ENCODE data around the gene SMG6. TPM values are rescaled to one million over a fixed set of nuclear protein-coding genes. Genes with fewer than 3 reads are reported as not detected.
"Not testable (repeated sequence)": the region's sequence is repeated elsewhere in the genome, so short reads cannot be mapped to it uniquely, and the experiment has no call there.

SMG6 gene
- total and polyA plus RNA-seq, 4 donors, result 16.2 to 67.3 (median 31.4) TPM

DNA sequence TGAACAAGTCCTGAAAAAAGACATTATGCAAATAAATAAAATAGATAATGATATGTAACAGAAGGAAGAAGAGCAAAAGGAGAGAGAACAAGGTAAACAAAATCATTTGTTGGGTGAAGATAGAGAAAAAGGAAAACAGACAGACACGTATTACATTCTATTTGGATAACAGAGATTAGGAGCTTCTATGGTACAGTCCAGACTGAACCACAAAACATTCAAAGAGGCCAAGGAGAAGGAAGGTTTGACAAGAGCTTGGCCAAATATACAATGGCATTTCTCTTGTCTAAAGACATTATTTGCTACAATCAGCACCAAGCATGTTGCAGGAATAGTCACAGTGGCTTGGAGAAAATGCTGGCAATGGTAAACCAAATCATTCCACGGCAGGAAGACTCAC is 29.2 kb downstream of the SMG6 start:
- no peak overlapping the region for H3K4me3 ChIP-seq (ENCODE audit: low read length in 2 of 2)
- intact Hi-C loops (cut with DNase I), result no loop called here
- WGBS, 2 donors, result 45 to 63% methylated on average over 2 of the region's 2 CpGs
- ATAC-seq (ENCODE audit: low FRiP score) (no peak), DNase-seq (no peak)
- H3K9me3 ChIP-seq (ENCODE audit: control insufficient read depth, low read length), result no peaks in the 10 kb centered on the region
- H3K27ac ChIP-seq (ENCODE audit: low read depth in 1 of 2, low read length in 2 of 2), result no peak overlapping the region
- peaks cover 0 to 3% of the 10 kb centered on the region in 2 donors for H3K4me1 ChIP-seq (ENCODE audit: control insufficient read depth in 1 of 2, insufficient read depth in 2 of 2, low read length in 2 of 2)
- no peaks in the 10 kb centered on the region for H3K27me3 ChIP-seq (ENCODE audit: control insufficient read depth in 1 of 2, insufficient read depth in 2 of 2, low read length in 1 of 2)
- peaks cover 1 to 7% of the 10 kb centered on the region in 2 donors for H3K36me3 ChIP-seq (ENCODE audit: control insufficient read depth in 1 of 2, insufficient read depth in 2 of 2, low read length in 1 of 2)

DNA sequence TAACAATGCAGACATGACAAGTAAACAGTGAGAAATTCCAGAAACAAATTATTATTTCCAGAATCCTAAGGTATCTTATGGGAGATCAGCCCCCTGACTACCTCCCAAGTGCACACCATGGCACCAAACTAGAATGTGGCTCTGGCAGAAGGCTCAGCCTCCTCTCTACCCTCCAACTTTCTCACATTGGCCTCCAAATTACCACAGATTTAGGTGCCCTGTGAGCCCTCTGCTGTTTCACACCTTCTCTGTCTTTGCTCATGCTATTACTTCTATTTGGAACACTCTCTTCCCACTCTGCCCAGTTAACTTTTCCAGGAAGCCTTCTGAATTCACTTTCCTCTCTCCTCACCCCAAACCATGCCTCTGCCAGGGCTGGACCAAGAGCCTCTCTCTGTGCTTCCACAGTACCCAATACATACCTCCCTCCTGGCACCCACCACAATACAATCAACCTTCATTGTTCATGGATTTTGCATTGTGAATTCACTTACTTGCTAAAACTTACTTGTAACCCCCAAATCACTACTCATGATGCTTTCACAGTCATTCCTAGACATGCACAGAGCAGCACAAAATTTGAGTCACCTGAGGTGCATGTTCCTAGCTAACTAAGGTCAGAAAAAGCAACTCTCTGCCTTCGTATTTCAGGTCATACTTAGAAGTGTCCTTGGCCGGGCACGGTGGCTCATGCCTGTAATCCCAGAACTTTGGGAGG is 31.4 kb downstream of the SMG6 start:
- WGBS, 2 donors, result 94% methylated on average over 3 of the region's 3 CpGs
- Histone ChIP-seq H3K9me3 (ENCODE audit: control insufficient read depth, low read length) (no peaks in the 10 kb centered on the region), H3K27me3 (ENCODE audit: control insufficient read depth in 1 of 2, insufficient read depth in 2 of 2, low read length in 1 of 2) (no peaks in the 10 kb centered on the region), H3K4me3 (ENCODE audit: low read length in 2 of 2) (no peak overlapping the region), H3K36me3 (ENCODE audit: control insufficient read depth in 1 of 2, insufficient read depth in 2 of 2, low read length in 1 of 2) (peaks cover 1 to 5% of the 10 kb centered on the region in 2 donors), H3K27ac (ENCODE audit: low read depth in 1 of 2, low read length in 2 of 2) (peak overlapping the region in 1 of 2 donors; percentile 56), H3K4me1 (ENCODE audit: control insufficient read depth in 1 of 2, insufficient read depth in 2 of 2, low read length in 2 of 2) (peaks cover 0 to 3% of the 10 kb centered on the region in 2 donors)
- DNase-seq (no peak), ATAC-seq (ENCODE audit: low FRiP score) (no peak)
- intact Hi-C loops (cut with DNase I), result no loop called here

DNA sequence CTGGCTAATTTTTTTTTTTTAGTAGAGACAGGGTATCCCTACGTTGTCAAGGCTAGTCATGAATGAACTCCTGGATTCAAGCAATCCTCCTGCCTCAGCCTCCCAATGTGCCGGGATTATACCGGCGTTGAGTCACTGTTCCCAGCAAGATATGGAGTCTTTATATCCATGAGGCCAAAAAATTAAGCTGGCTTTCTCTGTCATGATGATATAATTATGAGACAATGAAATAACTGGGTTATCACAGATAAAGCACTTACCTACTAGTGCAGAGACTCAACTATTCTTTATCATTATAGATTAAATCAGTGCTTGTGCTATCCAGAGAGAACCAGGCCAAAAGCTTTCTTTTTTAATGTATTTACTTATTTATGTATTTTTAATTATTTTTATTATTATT is 36.2 kb downstream of the SMG6 start:
- no peak for ATAC-seq (ENCODE audit: low FRiP score)
- no peak for DNase-seq
- intact Hi-C loops (cut with DNase I), result no loop called here
- Histone ChIP-seq H3K36me3 (ENCODE audit: control insufficient read depth in 1 of 2, insufficient read depth in 2 of 2, low read length in 1 of 2) (no peaks in the 10 kb centered on the region), H3K9me3 (ENCODE audit: control insufficient read depth, low read length) (no peaks in the 10 kb centered on the region), H3K27me3 (ENCODE audit: control insufficient read depth in 1 of 2, insufficient read depth in 2 of 2, low read length in 1 of 2) (no peaks in the 10 kb centered on the region), H3K27ac (ENCODE audit: low read depth in 1 of 2, low read length in 2 of 2) (no peak overlapping the region), H3K4me1 (ENCODE audit: control insufficient read depth in 1 of 2, insufficient read depth in 2 of 2, low read length in 2 of 2) (peaks cover 6 to 9% of the 10 kb centered on the region in 2 donors), H3K4me3 (ENCODE audit: low read length in 2 of 2) (no peak overlapping the region)
- WGBS, 2 donors, result 83 to 92% methylated on average over 4 of the region's 4 CpGs

DNA sequence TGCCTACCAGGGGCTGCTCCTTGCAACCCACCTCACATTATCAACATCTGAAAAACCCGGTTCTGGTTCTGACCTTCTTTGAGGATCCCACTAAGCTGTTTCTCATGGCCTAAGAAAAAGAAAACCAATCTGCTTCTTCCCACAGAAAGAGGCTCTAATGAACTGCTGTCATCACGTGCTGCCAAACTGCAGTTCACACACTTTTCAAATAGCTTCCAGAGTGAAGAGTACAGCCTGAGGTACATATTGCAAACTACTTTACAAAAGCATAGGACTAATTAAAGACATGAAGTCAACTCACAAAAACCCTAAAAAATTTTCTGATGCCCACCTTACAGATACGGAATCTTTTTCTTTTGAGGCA is 36.7 kb downstream of the SMG6 start:
- H3K9me3 ChIP-seq (ENCODE audit: control insufficient read depth, low read length), result no peaks in the 10 kb centered on the region
- DNase-seq, result no peak
- no peak overlapping the region for H3K27ac ChIP-seq (ENCODE audit: low read depth in 1 of 2, low read length in 2 of 2)
- no peaks in the 10 kb centered on the region for H3K27me3 ChIP-seq (ENCODE audit: control insufficient read depth in 1 of 2, insufficient read depth in 2 of 2, low read length in 1 of 2)
- ATAC-seq (ENCODE audit: low FRiP score), result no peak
- WGBS, 2 donors, result 64 to 70% methylated on average over 3 of the region's 3 CpGs
- intact Hi-C loops (cut with DNase I), result no loop called here
- no peaks in the 10 kb centered on the region for H3K36me3 ChIP-seq (ENCODE audit: control insufficient read depth in 1 of 2, insufficient read depth in 2 of 2, low read length in 1 of 2)
- H3K4me1 ChIP-seq (ENCODE audit: control insufficient read depth in 1 of 2, insufficient read depth in 2 of 2, low read length in 2 of 2), result peaks cover 7 to 8% of the 10 kb centered on the region in 2 donors
- no peak overlapping the region for H3K4me3 ChIP-seq (ENCODE audit: low read length in 2 of 2)

DNA sequence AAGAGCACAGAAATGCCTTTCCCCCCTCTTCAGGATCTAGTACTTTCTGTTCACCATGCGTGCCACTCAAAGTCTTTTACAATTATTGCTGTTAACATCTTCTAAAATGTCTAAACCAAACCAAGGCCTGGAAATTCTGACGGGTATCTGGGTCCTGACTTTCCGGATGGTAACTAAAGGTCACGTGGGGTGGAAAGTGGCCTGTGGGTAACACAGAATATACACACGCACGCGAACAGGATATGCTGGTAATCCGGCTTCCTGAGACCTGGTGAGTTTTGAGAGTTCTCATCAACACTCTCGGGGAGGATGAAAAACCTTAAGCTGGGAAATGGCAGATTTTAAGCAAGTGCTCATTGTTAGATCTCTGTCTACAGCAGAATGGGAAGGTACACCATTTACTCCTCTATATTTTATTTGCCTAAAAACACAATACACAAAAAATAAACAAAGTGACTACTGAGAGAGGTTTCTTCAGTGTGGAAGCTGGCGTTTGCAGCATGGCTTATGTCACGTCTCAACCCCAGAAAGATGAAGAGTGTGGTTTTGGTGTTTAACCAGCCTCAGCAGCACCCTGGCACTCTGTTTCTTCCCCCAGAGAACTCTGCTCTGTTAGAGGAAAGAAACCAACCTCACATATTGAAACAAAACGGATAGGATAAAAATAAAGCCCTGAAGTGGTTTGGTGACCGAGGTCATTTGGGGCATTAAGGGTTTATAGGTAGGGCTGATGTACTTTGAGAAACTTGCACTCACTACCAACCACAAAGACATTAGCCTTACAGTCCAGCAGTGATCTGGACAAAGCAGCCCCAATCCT is 37.3 kb downstream of the SMG6 start:
- WGBS, 2 donors, result 90 to 92% methylated on average over 13 of the region's 13 CpGs
- Histone ChIP-seq H3K9me3 (ENCODE audit: control insufficient read depth, low read length) (no peaks in the 10 kb centered on the region), H3K4me1 (ENCODE audit: control insufficient read depth in 1 of 2, insufficient read depth in 2 of 2, low read length in 2 of 2) (peaks cover 6 to 8% of the 10 kb centered on the region in 2 donors), H3K4me3 (ENCODE audit: low read length in 2 of 2) (no peak overlapping the region), H3K27me3 (ENCODE audit: control insufficient read depth in 1 of 2, insufficient read depth in 2 of 2, low read length in 1 of 2) (no peaks in the 10 kb centered on the region), H3K27ac (ENCODE audit: low read depth in 1 of 2, low read length in 2 of 2) (no peak overlapping the region), H3K36me3 (ENCODE audit: control insufficient read depth in 1 of 2, insufficient read depth in 2 of 2, low read length in 1 of 2) (no peaks in the 10 kb centered on the region)
- no peak for ATAC-seq (ENCODE audit: low FRiP score)
- DNase-seq, result no peak
- intact Hi-C loops (cut with DNase I), result no loop called here

DNA sequence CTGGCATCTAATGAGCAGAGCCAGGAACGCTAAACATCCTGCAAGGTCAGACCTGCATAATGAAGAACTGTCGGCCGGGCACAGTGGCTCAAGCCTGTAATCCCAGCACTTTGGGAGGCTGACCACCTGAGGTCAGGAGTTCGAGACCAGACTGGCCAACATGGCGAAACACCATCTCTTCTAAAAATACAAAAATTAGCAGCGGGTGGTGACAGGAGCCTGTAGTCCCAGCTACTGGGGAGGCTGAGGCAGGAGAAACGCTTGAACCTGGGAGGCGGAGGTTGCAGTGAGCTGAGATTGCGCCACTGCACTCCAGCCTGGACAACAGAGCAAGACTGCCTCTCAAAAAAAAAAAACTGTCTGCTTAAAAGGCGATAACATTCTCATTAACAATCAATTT is 38.4 kb downstream of the SMG6 start:
- H3K36me3 ChIP-seq (ENCODE audit: control insufficient read depth in 1 of 2, insufficient read depth in 2 of 2, low read length in 1 of 2); ATAC-seq (ENCODE audit: low FRiP score); H3K4me1 ChIP-seq (ENCODE audit: control insufficient read depth in 1 of 2, insufficient read depth in 2 of 2, low read length in 2 of 2); H3K4me3 ChIP-seq (ENCODE audit: low read length in 2 of 2); intact Hi-C loops (cut with DNase I); H3K27me3 ChIP-seq (ENCODE audit: control insufficient read depth in 1 of 2, insufficient read depth in 2 of 2, low read length in 1 of 2); DNase-seq; H3K9me3 ChIP-seq (ENCODE audit: control insufficient read depth, low read length); H3K27ac ChIP-seq (ENCODE audit: low read depth in 1 of 2, low read length in 2 of 2): not testable (repeated sequence)
- 97 to 98% methylated on average over 10 of the region's 10 CpGs for WGBS, 2 donors

DNA sequence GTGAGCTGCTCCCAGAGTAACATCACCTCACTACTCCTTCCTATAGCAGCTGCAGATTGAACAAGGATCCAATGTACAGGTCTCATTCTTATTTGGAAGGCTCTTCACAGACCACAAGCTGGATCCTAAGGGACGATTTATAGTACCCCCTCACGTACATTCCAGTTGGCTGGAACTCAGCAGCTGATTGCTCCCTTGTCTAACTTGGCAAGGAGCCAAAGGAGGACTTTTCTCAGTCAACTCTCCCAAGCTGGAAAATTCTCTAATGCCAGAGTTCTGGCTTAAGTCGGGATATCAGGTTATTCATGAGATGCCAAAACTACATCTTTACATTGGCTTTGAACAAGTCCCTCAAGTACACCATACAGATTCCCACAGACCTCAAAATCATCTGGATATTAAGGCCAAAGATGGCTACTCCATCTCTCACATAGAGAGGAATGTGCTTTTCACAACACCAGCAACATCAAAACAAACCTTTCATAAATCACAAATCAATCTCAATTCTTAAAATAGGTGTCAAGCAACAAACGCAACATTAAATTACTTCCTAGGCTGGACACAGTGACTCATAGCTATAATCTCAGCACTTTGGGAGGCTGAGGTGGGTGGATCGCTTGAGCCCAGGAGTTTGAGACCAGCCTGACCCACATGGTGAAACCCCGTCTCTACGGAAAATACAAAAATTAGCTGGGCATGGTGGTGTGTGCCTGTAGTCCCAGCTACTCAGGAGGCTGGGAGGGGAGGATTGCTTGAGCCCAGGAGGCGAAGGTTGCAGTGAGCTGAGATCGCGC is 39.3 kb downstream of the SMG6 start:
- Histone ChIP-seq H3K9me3 (ENCODE audit: control insufficient read depth, low read length) (no peaks in the 10 kb centered on the region), H3K27ac (ENCODE audit: low read depth in 1 of 2, low read length in 2 of 2) (peak overlapping the region in 1 of 2 donors; percentile 19), H3K4me3 (ENCODE audit: low read length in 2 of 2) (no peak overlapping the region), H3K27me3 (ENCODE audit: control insufficient read depth in 1 of 2, insufficient read depth in 2 of 2, low read length in 1 of 2) (no peaks in the 10 kb centered on the region), H3K36me3 (ENCODE audit: control insufficient read depth in 1 of 2, insufficient read depth in 2 of 2, low read length in 1 of 2) (no peaks in the 10 kb centered on the region), H3K4me1 (ENCODE audit: control insufficient read depth in 1 of 2, insufficient read depth in 2 of 2, low read length in 2 of 2) (peaks cover 6 to 8% of the 10 kb centered on the region in 2 donors)
- ATAC-seq (ENCODE audit: low FRiP score) (no peak), DNase-seq (no peak)
- intact Hi-C loops (cut with DNase I), result no loop called here
- WGBS, 2 donors, result 40 to 44% methylated on average over 10 of the region's 10 CpGs

DNA sequence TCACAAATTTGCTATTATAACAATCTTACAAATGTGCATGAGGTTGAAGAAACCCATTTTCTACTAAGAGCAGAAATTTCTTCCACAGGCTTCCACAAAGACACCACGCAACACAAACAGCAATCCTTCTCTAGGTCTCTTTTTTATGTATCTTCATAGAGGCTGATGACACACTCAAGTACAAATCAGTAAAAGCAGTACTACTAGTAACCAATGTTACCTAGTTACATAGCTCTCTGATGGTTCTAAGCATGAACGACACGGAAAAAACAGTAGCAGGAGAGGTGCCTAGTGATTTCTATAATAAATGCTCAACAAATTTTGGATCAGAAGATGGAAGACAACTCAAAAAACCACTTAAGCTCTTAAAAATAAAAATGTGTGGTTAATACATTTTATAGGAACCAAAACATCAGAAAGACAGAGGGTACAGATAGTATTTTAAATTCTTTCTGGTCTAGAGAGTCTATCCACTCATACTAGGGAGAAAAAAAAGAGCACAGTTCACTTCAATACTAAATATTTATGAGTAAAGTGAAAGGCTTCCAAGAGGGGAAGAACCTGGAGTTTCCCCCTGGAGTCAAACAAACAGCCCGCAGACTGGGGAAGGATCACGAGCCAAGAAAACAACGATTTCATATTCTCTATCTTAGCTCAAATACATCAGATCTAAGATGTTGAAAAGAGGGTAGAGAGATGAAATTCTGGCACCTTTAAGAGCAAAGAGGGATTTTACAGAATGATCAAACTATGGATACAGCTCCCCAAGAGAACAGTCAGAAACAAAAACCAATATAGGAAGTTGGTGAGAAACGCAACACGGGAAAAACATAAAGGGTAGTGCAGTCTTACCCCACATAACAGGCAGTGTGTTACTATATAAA is 40.2 kb downstream of the SMG6 start:
- intact Hi-C loops (cut with DNase I), result no loop called here
- no peaks in the 10 kb centered on the region for H3K36me3 ChIP-seq (ENCODE audit: control insufficient read depth in 1 of 2, insufficient read depth in 2 of 2, low read length in 1 of 2)
- no peak for ATAC-seq (ENCODE audit: low FRiP score)
- peak overlapping the region; percentile 19 to 36 for H3K27ac ChIP-seq (ENCODE audit: low read depth in 1 of 2, low read length in 2 of 2)
- no peaks in the 10 kb centered on the region for H3K9me3 ChIP-seq (ENCODE audit: control insufficient read depth, low read length)
- H3K27me3 ChIP-seq (ENCODE audit: control insufficient read depth in 1 of 2, insufficient read depth in 2 of 2, low read length in 1 of 2), result no peaks in the 10 kb centered on the region
- DNase-seq, result no peak
- WGBS, 2 donors, result 30 to 34% methylated on average over 8 of the region's 8 CpGs
- H3K4me3 ChIP-seq (ENCODE audit: low read length in 2 of 2), result no peak overlapping the region
- peaks cover 6 to 8% of the 10 kb centered on the region in 2 donors for H3K4me1 ChIP-seq (ENCODE audit: control insufficient read depth in 1 of 2, insufficient read depth in 2 of 2, low read length in 2 of 2)

Measured in aorta (tissue), 5 donors.